H1 (cell line): ENCODE measurements around the gene ARL6IP4. TPM values are rescaled to one million over a fixed set of nuclear protein-coding genes. Genes with fewer than 3 reads are reported as not detected.

Source experiments
- CTCF ChIA-PET: fragments of 300-600 bp; sonication (Branson Sonifier 250); formaldehyde crosslinking; loops from one replicate; lab custom pipeline; 2021; ENCODE audit not compliant: partially characterized antibody; lab: Charles Lee
- POLR2A ChIA-PET: fragments of 300-600 bp; sonication (Branson Sonifier 250); formaldehyde crosslinking; loops from one replicate; lab custom pipeline; 2021; ENCODE audit warnings: inconsistent platforms; ENCODE audit not compliant: partially characterized antibody; lab: Charles Lee
- DNase-seq, 2 experiments: peaks; one replicate each; pipeline versions ENCODE4 v3.0.0 to v3.0.0-alpha.2; 2010 to 2022; ENCODE audit warnings: low spot score in 2 of 2, low read depth in 1 of 2, mixed read lengths in 1 of 2
- FAIRE-seq: peaks from 2 replicates; lab custom pipeline; 2011; peaks lifted over from hg19 to GRCh38; lab: Jason Lieb, UNC
- H2AFZ ChIP-seq: 2 replicates; pipeline ENCODE4 v1.8.1; 2012; ENCODE audit warnings: low read length, inconsistent platforms
- H2AK5ac ChIP-seq: 2 replicates; pipeline ENCODE4 v1.6.1; 2013; ENCODE audit warnings: low read depth, low read length
- H2BK120ac ChIP-seq: replicated peaks from 2 replicates; pipeline ENCODE3; 2013; ENCODE audit warnings: low read depth, low read length, inconsistent platforms
- H2BK12ac ChIP-seq: 2 replicates; pipeline ENCODE4 v1.6.1; 2013; ENCODE audit warnings: low read depth, low read length
- H2BK15ac ChIP-seq: 2 replicates; pipeline ENCODE4 v1.6.1; 2013; ENCODE audit warnings: low read length
- H2BK20ac ChIP-seq: 2 replicates; pipeline ENCODE4 v1.6.1; 2013; ENCODE audit warnings: low read length
- H2BK5ac ChIP-seq: 2 replicates; pipeline ENCODE4 v1.6.1; 2013; ENCODE audit warnings: low read depth, low read length
- H3K14ac ChIP-seq: 2 replicates; pipeline ENCODE4 v1.6.1; 2013; ENCODE audit warnings: inconsistent platforms; ENCODE audit not compliant: insufficient read length
- H3K18ac ChIP-seq: 2 replicates; pipeline ENCODE4 v1.6.1; 2013; ENCODE audit warnings: low read length; ENCODE audit errors: extremely low read depth
- H3K23ac ChIP-seq: 2 replicates; pipeline ENCODE4 v1.6.1; 2013; ENCODE audit warnings: inconsistent platforms; ENCODE audit not compliant: insufficient read length
- H3K23me2 ChIP-seq: 2 replicates; pipeline ENCODE4 v1.6.1; 2013; ENCODE audit warnings: low read depth, low read length
- H3K27ac ChIP-seq: 2 replicates; pipeline ENCODE4 v1.6.1; 2011; ENCODE audit warnings: low read depth, low read length, inconsistent platforms
- H3K27me3 ChIP-seq, 4 experiments: replicated peaks in 1 of 4; 1 replicate in 1 of 4; 2 replicates in 3 of 4; pipeline versions ENCODE4 v1.6.1 to v1.8.1; 2011 to 2013; ENCODE audit warnings: low read length in 3 of 4, mild to moderate bottlenecking in 3 of 4, inconsistent platforms in 2 of 4, mixed read lengths in 2 of 4, moderate library complexity in 1 of 4; ENCODE audit not compliant: control insufficient read depth in 3 of 4, insufficient read depth in 3 of 4; ENCODE audit errors: extremely low read depth in 1 of 4
- H3K36me3 ChIP-seq, 4 experiments: 2 replicates each; pipeline versions ENCODE4 v1.6.1 to v1.8.1; 2011 to 2013; ENCODE audit warnings: mild to moderate bottlenecking in 4 of 4, low read length in 3 of 4, moderate library complexity in 2 of 4, control low read depth in 1 of 4, inconsistent platforms in 1 of 4; ENCODE audit not compliant: insufficient read depth in 4 of 4, control insufficient read depth in 2 of 4
- H3K4ac ChIP-seq: replicated peaks from 2 replicates; pipeline ENCODE3; 2013; ENCODE audit warnings: low read length, low read depth, mixed read lengths, inconsistent platforms; ENCODE audit not compliant: insufficient read length
- H3K4me1 ChIP-seq, 4 experiments: replicated peaks in 1 of 4; 1 replicate in 1 of 4; 2 replicates in 3 of 4; pipeline versions ENCODE4 v1.6.1 to v1.8.1; 2011 to 2013; ENCODE audit warnings: low read length in 3 of 4, inconsistent platforms in 2 of 4, mixed read lengths in 1 of 4; ENCODE audit not compliant: insufficient read depth in 4 of 4, control insufficient read depth in 3 of 4
- H3K4me2 ChIP-seq, 2 experiments: 2 replicates each; pipeline versions ENCODE4 v1.6.1 to v1.8.1; 2011 to 2013; ENCODE audit warnings: low read depth in 2 of 2, low read length in 2 of 2, control low read depth in 1 of 2, inconsistent platforms in 1 of 2, mild to moderate bottlenecking in 1 of 2; ENCODE audit not compliant: insufficient read depth in 1 of 2
- H3K4me3 ChIP-seq, 4 experiments: fragments of 200-600, 300-600 bp in 1 of 4; sonication (generic), shearing (Covaris generic), sonication (Bioruptor Twin) in 1 of 4; 2 replicates each; pipeline versions ENCODE4 v1.5.1 to v1.8.1; 2011 to 2016; ENCODE audit warnings: low read length in 4 of 4, low read depth in 3 of 4, control low read depth in 2 of 4, inconsistent platforms in 2 of 4, mild to moderate bottlenecking in 2 of 4, mixed read lengths in 1 of 4, moderate library complexity in 1 of 4; ENCODE audit not compliant: insufficient read depth in 2 of 4; ENCODE audit errors: extremely low read depth in 1 of 4
- H3K56ac ChIP-seq: replicated peaks from 2 replicates; pipeline ENCODE3; 2013; ENCODE audit warnings: low read depth, mild to moderate bottlenecking, mixed read lengths, low read length, inconsistent platforms; ENCODE audit not compliant: insufficient read length
- H3K79me1 ChIP-seq: 2 replicates; pipeline ENCODE4 v1.6.1; 2013; ENCODE audit warnings: low read depth, low read length, control low read depth
- H3K79me2 ChIP-seq, 2 experiments: 2 replicates each; pipeline versions ENCODE4 v1.6.1 to v1.8.1; 2012 to 2013; ENCODE audit warnings: low read length in 2 of 2, mild to moderate bottlenecking in 2 of 2, inconsistent platforms in 1 of 2; ENCODE audit not compliant: insufficient read depth in 2 of 2, control insufficient read depth in 1 of 2
- H3K9ac ChIP-seq, 4 experiments: replicated peaks in 1 of 4; 1 replicate in 1 of 4; 2 replicates in 3 of 4; pipeline versions ENCODE4 v1.6.1 to v1.8.1; 2011 to 2013; ENCODE audit warnings: low read depth in 3 of 4, low read length in 3 of 4, control low read depth in 2 of 4, mild to moderate bottlenecking in 2 of 4, moderate library complexity in 2 of 4, inconsistent platforms in 1 of 4; ENCODE audit errors: extremely low read depth in 1 of 4
- H3K9me3 ChIP-seq, 2 experiments: 2 replicates each; pipeline versions ENCODE4 v1.6.1 to v1.8.1; 2012 to 2013; ENCODE audit warnings: mild to moderate bottlenecking in 2 of 2, moderate library complexity in 2 of 2, control low read depth in 1 of 2, inconsistent platforms in 1 of 2, low read depth in 1 of 2, low read length in 1 of 2, mixed read lengths in 1 of 2; ENCODE audit not compliant: insufficient read depth in 2 of 2
- H4K20me1 ChIP-seq, 2 experiments: replicated peaks in 1 of 2; 2 replicates each; pipeline versions ENCODE3 to v1.8.1; 2011 to 2013; ENCODE audit warnings: inconsistent platforms in 2 of 2, low read length in 2 of 2, mild to moderate bottlenecking in 1 of 2; ENCODE audit not compliant: insufficient read depth in 2 of 2, control insufficient read depth in 1 of 2
- H4K5ac ChIP-seq: 2 replicates; pipeline ENCODE4 v1.6.1; 2013; ENCODE audit warnings: low read length, low read depth, mixed read lengths, inconsistent platforms; ENCODE audit not compliant: insufficient read length
- H4K8ac ChIP-seq: 2 replicates; pipeline ENCODE4 v1.8.0; 2013; ENCODE audit warnings: mild to moderate bottlenecking, moderate library complexity, low read length, inconsistent platforms; ENCODE audit not compliant: insufficient read depth; ENCODE audit errors: extremely low read depth
- H4K91ac ChIP-seq: replicated peaks from 2 replicates; pipeline ENCODE3; 2013; ENCODE audit warnings: low read length, mixed read lengths, inconsistent platforms; ENCODE audit not compliant: insufficient read length
- BRCA1 ChIP-seq: IDR thresholded peaks from 2 replicates; pipeline ENCODE4 v1.6.1; 2012; ENCODE audit warnings: low read depth, low read length, improper control_type of control experiment
- CBX5 ChIP-seq: fragments of 300-800, 300-1000 bp; sonication (generic); IDR thresholded peaks from 2 replicates; pipeline ENCODE4 v1.7.1; 2016; ENCODE audit warnings: antibody characterized with exemption, low read length, low read depth
- CTCF ChIP-seq, 3 experiments: IDR thresholded peaks; 1 replicate in 2 of 3; 2 replicates in 1 of 3; pipeline versions ENCODE4 v1.5.1 to v1.6.1; 2011; ENCODE audit warnings: low read length in 3 of 3, mild to moderate bottlenecking in 3 of 3, inconsistent platforms in 2 of 3, low read depth in 1 of 3, moderate library complexity in 1 of 3; ENCODE audit not compliant: insufficient read depth in 1 of 3; ENCODE audit errors: control extremely low read depth in 1 of 3
- JUN ChIP-seq: IDR thresholded peaks from 2 replicates; pipeline ENCODE4 v1.6.1; 2011; ENCODE audit warnings: low read depth, mild to moderate bottlenecking, improper control_type of control experiment, low read length
- MAX ChIP-seq: IDR thresholded peaks from 2 replicates; pipeline ENCODE4 v1.6.1; 2012; ENCODE audit warnings: inconsistent platforms
- PHF8 ChIP-seq: fragments of 200-600 bp; sonication (generic); conservative IDR thresholded peaks from 2 replicates; pipeline ENCODE4 v1.7.1; 2012; ENCODE audit warnings: low read depth, mild to moderate bottlenecking, inconsistent platforms, low read length, moderate library complexity
- POLR2AphosphoS5 ChIP-seq: IDR thresholded peaks from 2 replicates; pipeline ENCODE4 v1.6.1; 2011; ENCODE audit warnings: low read depth, low read length
- RBBP5 ChIP-seq: IDR thresholded peaks from 2 replicates; pipeline ENCODE4 v1.7.1; 2012; ENCODE audit warnings: low read depth, mild to moderate bottlenecking, inconsistent platforms, low read length, moderate library complexity, borderline replicate concordance
- SP2 ChIP-seq: IDR thresholded peaks from 2 replicates; pipeline ENCODE4 v1.6.1; 2012; ENCODE audit warnings: mild to moderate bottlenecking, low read length, inconsistent platforms
- TAF7 ChIP-seq: optimal IDR thresholded peaks from 2 replicates; pipeline ENCODE3; 2011; ENCODE audit warnings: low read depth, mild to moderate bottlenecking, inconsistent platforms, low read length, moderate library complexity, borderline replicate concordance
- TBP ChIP-seq: IDR thresholded peaks from 2 replicates; pipeline ENCODE4 v1.6.1; 2011; ENCODE audit warnings: low read depth, low read length, improper control_type of control experiment
- ZNF274 ChIP-seq: IDR thresholded peaks from 2 replicates; pipeline ENCODE4 v1.7.0; 2012; ENCODE audit warnings: low read length, borderline replicate concordance; ENCODE audit errors: extremely low read depth
- polyA plus RNA-seq, 7 experiments: library from polyadenylated mRNA; depleted of rRNA in 3 of 7; stranded (reverse) in 5 of 7; unstranded in 2 of 7; fragments of >200 nt in 5 of 7; fragments of 200-250 nt in 2 of 7; gene quantifications; 1 replicate in 5 of 7; 2 replicates in 1 of 7; 4 replicates in 1 of 7; pipeline versions ENCODE4 v1.2.1 to v1.2.3, GENCODE V29; 2011 to 2013; ENCODE audit warnings: missing spikeins in 2 of 7, mixed read lengths in 2 of 7
- total RNA-seq: library from RNA; stranded (reverse); fragmentation: NEBNext Ultra II Directional; extraction: Animal tissue kit (Norgen Biotek cat#: 25700); gene quantifications from 2 replicates; pipeline ENCODE4 v1.2.1, GENCODE V29; 2021

The ARL6IP4 gene
- total and polyA plus RNA-seq, 2 of the 8 experiments (the other 6 are each of a cell fraction or from before 2014, with no cell fraction given) = 76.4 to 109 TPM

DNA sequence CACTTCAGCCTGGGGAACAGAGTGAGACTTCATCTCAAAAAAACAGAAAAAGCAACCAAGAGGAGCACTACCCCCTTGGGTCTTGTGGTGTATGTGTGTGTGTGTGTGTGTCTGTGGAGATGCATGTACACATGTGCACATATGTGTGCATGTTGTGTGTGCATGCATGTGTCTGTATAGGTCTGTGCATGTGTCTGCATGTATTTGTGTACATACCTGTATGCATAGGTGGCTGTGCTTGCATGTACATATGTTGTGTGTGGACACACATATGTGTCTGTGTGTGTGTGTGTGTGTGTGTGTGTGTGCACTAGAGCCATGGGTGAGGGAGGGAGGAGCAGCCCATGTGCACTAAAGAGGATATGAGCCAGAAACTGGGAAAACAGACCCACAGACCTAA, 49.1 kb downstream of the ARL6IP4 start:
- H3K27me3 ChIP-seq = no peaks in the 10 kb centered on the region
- no peaks in the 10 kb centered on the region for H3K23me2 ChIP-seq
- H3K79me2 ChIP-seq = no peaks in the 10 kb centered on the region
- H3K4me3 ChIP-seq = no peak overlapping the region
- H2BK15ac ChIP-seq = no peak overlapping the region
- H3K23ac ChIP-seq = no peak overlapping the region
- no peak overlapping the region for H3K14ac ChIP-seq
- no peak overlapping the region for H3K4me2 ChIP-seq
- no peak for DNase-seq
- H3K79me1 ChIP-seq = no peaks in the 10 kb centered on the region
- H4K20me1 ChIP-seq = peaks cover 0 to 3% of the 10 kb centered on the region in 2 experiments
- no peaks in the 10 kb centered on the region for H3K9me3 ChIP-seq
- no peak overlapping the region for H4K5ac ChIP-seq
- H2BK12ac ChIP-seq = no peak overlapping the region
- no peak overlapping the region for H3K9ac ChIP-seq
- H2BK20ac ChIP-seq = no peak overlapping the region
- no peak overlapping the region for H3K56ac ChIP-seq
- CTCF ChIA-PET = no interaction called here
- H2BK120ac ChIP-seq = no peak overlapping the region
- POLR2A ChIA-PET = interaction anchor here (0.8 kb wide), 1 partner anchor 9 kb away, joined by 3 read pairs; no protein-coding TSS in a partner anchor
- no peak overlapping the region for H3K18ac ChIP-seq
- H2AFZ ChIP-seq = no peak overlapping the region
- H2BK5ac ChIP-seq = no peak overlapping the region; the same call in 1 of the 2 replicates
- FAIRE-seq = no peak
- H3K4me1 ChIP-seq = peaks cover 0 to 7% (median 1%) of the 10 kb centered on the region in 4 experiments; a peak in 2 of 7 replicates
- H4K91ac ChIP-seq = no peak overlapping the region
- H3K27ac ChIP-seq = no peak overlapping the region
- H4K8ac ChIP-seq = no peak overlapping the region; the same call in 1 of the 2 replicates
- H2AK5ac ChIP-seq = no peak overlapping the region
- H3K36me3 ChIP-seq = no peaks in the 10 kb centered on the region
- H3K4ac ChIP-seq = peak overlapping the region; percentile 58
- TF ChIP-seq TBP = no peak
- no peak for TF ChIP-seq SP2
- no peak for TF ChIP-seq TAF7
- no peak for TF ChIP-seq RBBP5
- no peak for TF ChIP-seq JUN
- no peak for TF ChIP-seq BRCA1
- no peak for TF ChIP-seq PHF8
- no peak for TF ChIP-seq CBX5
- TF ChIP-seq CTCF (IDR thresholded peaks at IDR 0.05; ENCODE audit: control extremely low read depth in 1 of 3, insufficient read depth in 1 of 3, low read depth in 1 of 3, low read length in 3 of 3) = no peak
- TF ChIP-seq POLR2AphosphoS5 = no peak
- no peak for TF ChIP-seq MAX
- TF ChIP-seq ZNF274 = no peak
